Fibroblast of pulmonary artery (primary cell): ENCODE data around the gene PLA2G6.

ENCODE experiments used
- DNase-seq: peaks from one replicate; pipeline ENCODE4 v3.0.0-alpha.2; 2010; ENCODE audit warnings: low read depth
- H3K4me3 ChIP-seq: replicated peaks from 2 replicates; pipeline ENCODE4 v1.5.1; 2011; ENCODE audit warnings: low read depth, mild to moderate bottlenecking, control low read depth, low read length, moderate library complexity
- CTCF ChIP-seq: IDR thresholded peaks from 2 replicates; pipeline ENCODE4 v1.5.1; 2011; ENCODE audit warnings: mild to moderate bottlenecking, control low read depth, low read length, inconsistent platforms; ENCODE audit errors: missing control alignments

Gene PLA2G6

GRCh38 chr22:38137876-38138687 lies 43.5 kb downstream of the PLA2G6 start:
- no peak for DNase-seq

GRCh38 chr22:38136607-38137006 lies 45.0 kb downstream of the PLA2G6 start:
- TF ChIP-seq CTCF: no peak
- DNase-seq: peak; percentile 12
- H3K4me3 ChIP-seq: no peak overlapping the region

More at GRCh38 chr22:38137876-38138687, 43.5 kb downstream of the PLA2G6 start:
- no peak overlapping the region for H3K4me3 ChIP-seq
- TF ChIP-seq CTCF: no peak

- no peak for TF ChIP-seq CTCF
- DNase-seq: peak; percentile 85
- no peak overlapping the region for H3K4me3 ChIP-seq
Observed at GRCh38 chr22:38135133-38135706, 46.4 kb downstream of the PLA2G6 start.

- no peak for TF ChIP-seq CTCF
- no peak overlapping the region for H3K4me3 ChIP-seq
- DNase-seq: no peak
Observed at GRCh38 chr22:38133331-38133730, 48.3 kb downstream of the PLA2G6 start.

GRCh38 chr22:38132794-38133193 lies 48.8 kb downstream of the PLA2G6 start:
- no peak for TF ChIP-seq CTCF
- no peak for DNase-seq
- no peak overlapping the region for H3K4me3 ChIP-seq

- no peak overlapping the region for H3K4me3 ChIP-seq
- TF ChIP-seq CTCF: no peak
Observed at GRCh38 chr22:38132136-38132535, 49.5 kb downstream of the PLA2G6 start.

More at GRCh38 chr22:38132136-38132535, 49.5 kb downstream of the PLA2G6 start:
- DNase-seq: no peak
